Stimulated activated CD4-positive, alpha-beta T cell treated with anti-CD3 and anti-CD28 coated beads, Interleukin-1b, Interleukin-23, amount 100 ng/mL, for 4 hours (primary cell): ENCODE data around the gene RNF166.

Experiments used
- DNase-seq, 2 donors: peaks; one replicate each; pipeline ENCODE4 v3.0.0-alpha.2; 2020; ENCODE audit warnings: low read depth in 2 of 2

RNF166 gene

GRCh38 chr16:88723911-88724310 is 17.7 kb upstream of the RNF166 start:
- no peak for DNase-seq

GRCh38 chr16:88723507-88723887 is 17.3 kb upstream of the RNF166 start:
- no peak for DNase-seq

- DNase-seq = no peak
Observed at GRCh38 chr16:88722784-88723506, 16.7 kb upstream of the RNF166 start.

- no peak for DNase-seq
Observed at GRCh38 chr16:88721815-88722755, 15.9 kb upstream of the RNF166 start.

GRCh38 chr16:88721236-88721635 is 15.0 kb upstream of the RNF166 start:
- DNase-seq = no peak

- no peak for DNase-seq
Observed at GRCh38 chr16:88720396-88720970, 14.3 kb upstream of the RNF166 start.

- DNase-seq = no peak
Observed at GRCh38 chr16:88719933-88720296, 13.7 kb upstream of the RNF166 start.

GRCh38 chr16:88719267-88719932 is 13.2 kb upstream of the RNF166 start:
- no peak for DNase-seq

- DNase-seq = no peak
Observed at GRCh38 chr16:88718178-88718577, 12.0 kb upstream of the RNF166 start.

- no peak for DNase-seq
Observed at GRCh38 chr16:88716601-88717001, 10.4 kb upstream of the RNF166 start.

GRCh38 chr16:88716201-88716600 is 10.0 kb upstream of the RNF166 start:
- DNase-seq = no peak

- DNase-seq = no peak
Observed at GRCh38 chr16:88715312-88716190, 9.3 kb upstream of the RNF166 start.

GRCh38 chr16:88714420-88715302 is 8.5 kb upstream of the RNF166 start:
- no peak for DNase-seq

GRCh38 chr16:88713568-88714419 is 7.6 kb upstream of the RNF166 start:
- DNase-seq = no peak

GRCh38 chr16:88713054-88713453 is 6.8 kb upstream of the RNF166 start:
- no peak for DNase-seq

GRCh38 chr16:88712362-88712979 is 6.3 kb upstream of the RNF166 start:
- DNase-seq = no peak

GRCh38 chr16:88711750-88712340 is 5.6 kb upstream of the RNF166 start:
- no peak for DNase-seq

GRCh38 chr16:88710556-88710955 is 4.3 kb upstream of the RNF166 start:
- DNase-seq = no peak
